Measurements from ENCODE around the gene MIAT.

GRCh38 chr22:26691377-26691716, 34.0 kb downstream of the MIAT start:
- TF ChIP-seq POLR2A (IDR thresholded peaks at IDR 0.05; ENCODE audit: low read depth, low read length) (no peak), POU2F2 (IDR thresholded peaks at IDR 0.05; ENCODE audit: low read depth, low read length) (no peak)

All from GM12891 (cell line).